ENCODE measurements around the gene ATP2A1. TPM values are rescaled to one million over a fixed set of nuclear protein-coding genes. Genes with fewer than 3 reads are reported as not detected.
"Not testable (repeated sequence)": the region's sequence is repeated elsewhere in the genome, so short reads cannot be mapped to it uniquely, and the experiment has no call there.

Gene ATP2A1
- total and polyA plus RNA-seq, 4 donors = 0.77 to 6.1 (median 1.8) TPM

GRCh38 chr16:28937222-28937876, 59.1 kb downstream of the ATP2A1 start:
- H3K36me3 ChIP-seq (ENCODE audit: control insufficient read depth, insufficient read depth, low read length) = no peaks in the 10 kb centered on the region
- 82% methylated on average over 6 of the region's 14 CpGs for WGBS (ENCODE audit: insufficient coverage)
- no peak for DNase-seq (ENCODE audit: low read depth in 4 of 6, low spot score in 6 of 6)
- H3K4me1 ChIP-seq (ENCODE audit: control insufficient read depth, insufficient read depth, low read length) = peaks cover 6% of the 10 kb centered on the region
- no peak overlapping the region for H3K4me3 ChIP-seq (ENCODE audit: low read depth, low read length)
- no peaks in the 10 kb centered on the region for H3K9me3 ChIP-seq (ENCODE audit: control insufficient read depth, insufficient read depth, low read length)
- H3K27me3 ChIP-seq (ENCODE audit: control insufficient read depth, insufficient read depth, low read length) = no peaks in the 10 kb centered on the region
- H3K27ac ChIP-seq (ENCODE audit: low read depth, low read length) = no peak overlapping the region

GRCh38 chr16:28938721-28939120, 60.4 kb downstream of the ATP2A1 start:
- DNase-seq (ENCODE audit: low read depth in 4 of 6, low spot score in 6 of 6) = no peak
- 71% methylated on average over 5 of the region's 7 CpGs for WGBS (ENCODE audit: insufficient coverage)

GRCh38 chr16:28939825-28940224, 61.5 kb downstream of the ATP2A1 start:
- not testable (repeated sequence) for H3K4me3 ChIP-seq (ENCODE audit: low read depth, low read length); H3K9me3 ChIP-seq (ENCODE audit: control insufficient read depth, insufficient read depth, low read length); H3K36me3 ChIP-seq (ENCODE audit: control insufficient read depth, insufficient read depth, low read length); H3K4me1 ChIP-seq (ENCODE audit: control insufficient read depth, insufficient read depth, low read length); H3K27ac ChIP-seq (ENCODE audit: low read depth, low read length); DNase-seq (ENCODE audit: low read depth in 4 of 6, low spot score in 6 of 6); H3K27me3 ChIP-seq (ENCODE audit: control insufficient read depth, insufficient read depth, low read length)
- WGBS (ENCODE audit: insufficient coverage) = 81% methylated on average over 4 of the region's 7 CpGs

More at GRCh38 chr16:28938721-28939120, 60.4 kb downstream of the ATP2A1 start:
- Histone ChIP-seq H3K27ac (ENCODE audit: low read depth, low read length) (no peak overlapping the region), H3K36me3 (ENCODE audit: control insufficient read depth, insufficient read depth, low read length) (no peaks in the 10 kb centered on the region), H3K4me1 (ENCODE audit: control insufficient read depth, insufficient read depth, low read length) (peaks cover 6% of the 10 kb centered on the region), H3K4me3 (ENCODE audit: low read depth, low read length) (no peak overlapping the region), H3K27me3 (ENCODE audit: control insufficient read depth, insufficient read depth, low read length) (no peaks in the 10 kb centered on the region), H3K9me3 (ENCODE audit: control insufficient read depth, insufficient read depth, low read length) (no peaks in the 10 kb centered on the region)

GRCh38 chr16:28943281-28943680, 65.0 kb downstream of the ATP2A1 start:
- Histone ChIP-seq H3K36me3 (ENCODE audit: control insufficient read depth, insufficient read depth, low read length) (no peaks in the 10 kb centered on the region), H3K4me1 (ENCODE audit: control insufficient read depth, insufficient read depth, low read length) (peaks cover 10% of the 10 kb centered on the region), H3K27me3 (ENCODE audit: control insufficient read depth, insufficient read depth, low read length) (no peaks in the 10 kb centered on the region), H3K4me3 (ENCODE audit: low read depth, low read length) (no peak overlapping the region), H3K9me3 (ENCODE audit: control insufficient read depth, insufficient read depth, low read length) (no peaks in the 10 kb centered on the region), H3K27ac (ENCODE audit: low read depth, low read length) (no peak overlapping the region)
- DNase-seq (ENCODE audit: low read depth in 4 of 6, low spot score in 6 of 6) = no peak

GRCh38 chr16:28946681-28947080, 68.4 kb downstream of the ATP2A1 start:
- no CpG with 5 or more reads among the region's 4 CpGs for WGBS (ENCODE audit: insufficient coverage)
- Histone ChIP-seq H3K4me3 (ENCODE audit: low read depth, low read length) (no peak overlapping the region), H3K36me3 (ENCODE audit: control insufficient read depth, insufficient read depth, low read length) (no peaks in the 10 kb centered on the region), H3K27me3 (ENCODE audit: control insufficient read depth, insufficient read depth, low read length) (no peaks in the 10 kb centered on the region), H3K9me3 (ENCODE audit: control insufficient read depth, insufficient read depth, low read length) (no peaks in the 10 kb centered on the region), H3K27ac (ENCODE audit: low read depth, low read length) (no peak overlapping the region), H3K4me1 (ENCODE audit: control insufficient read depth, insufficient read depth, low read length) (peaks cover 20% of the 10 kb centered on the region)
- no peak for DNase-seq (ENCODE audit: low read depth in 4 of 6, low spot score in 6 of 6)

- Histone ChIP-seq H3K4me1 (ENCODE audit: control insufficient read depth, insufficient read depth, low read length) (peaks cover 16% of the 10 kb centered on the region), H3K36me3 (ENCODE audit: control insufficient read depth, insufficient read depth, low read length) (peaks cover 24% of the 10 kb centered on the region), H3K27me3 (ENCODE audit: control insufficient read depth, insufficient read depth, low read length) (no peaks in the 10 kb centered on the region), H3K27ac (ENCODE audit: low read depth, low read length) (peak within 1 kb of the TSS; percentile 73), H3K4me3 (ENCODE audit: low read depth, low read length) (peak within 1 kb of the TSS; percentile 55), H3K9me3 (ENCODE audit: control insufficient read depth, insufficient read depth, low read length) (no peaks in the 10 kb centered on the region)
- WGBS (ENCODE audit: insufficient coverage) = under 1% methylated on average over 79 of the region's 79 CpGs
- peak; percentile 98 to 100 (median 100) for DNase-seq (ENCODE audit: low read depth in 4 of 6, low spot score in 6 of 6)
These were observed 72.5 kb downstream of the ATP2A1 start, which contains the start of gene NFATC2IP for GRCh38 chr16:28950648-28951409. Gene NFATC2IP (plus strand): TSS chr16:28950937. CDS start chr16:28951012, 75 bp downstream.

- Histone ChIP-seq H3K4me3 (ENCODE audit: low read depth, low read length) (peak overlapping the region; percentile 55), H3K9me3 (ENCODE audit: control insufficient read depth, insufficient read depth, low read length) (no peaks in the 10 kb centered on the region), H3K27ac (ENCODE audit: low read depth, low read length) (no peak overlapping the region), H3K4me1 (ENCODE audit: control insufficient read depth, insufficient read depth, low read length) (peaks cover 15% of the 10 kb centered on the region), H3K36me3 (ENCODE audit: control insufficient read depth, insufficient read depth, low read length) (peaks cover 30% of the 10 kb centered on the region), H3K27me3 (ENCODE audit: control insufficient read depth, insufficient read depth, low read length) (no peaks in the 10 kb centered on the region)
- DNase-seq (ENCODE audit: low read depth in 4 of 6, low spot score in 6 of 6) = no peak
- under 1% methylated on average over 17 of the region's 17 CpGs for WGBS (ENCODE audit: insufficient coverage)
These were observed 73.2 kb downstream of the ATP2A1 start for GRCh38 chr16:28951410-28951943.

Small RNA genes within 50 kb of the gene (small RNA-seq; reads per million reads assigned to genes)
- gene RF00416 (ENCODE audit: low replicate concordance) = not detected

Other genes with a start within 250 kb of the ATP2A1 start
- under 1 TPM; 0.10 to 0.72 TPM for gene NPIPB8, start 240.4 kb upstream of the ATP2A1 start, total RNA-seq
- 1 to 10 TPM; 1.6 to 2.4 TPM for gene NPIPB8, start 240.4 kb upstream of the ATP2A1 start, polyA plus RNA-seq (ENCODE audit: insufficient read length in 2 of 2)
- gene EIF3C, start 167.0 kb upstream of the ATP2A1 start, total RNA-seq = 100 to 1,000 TPM; 126 to 465 TPM
- 100 to 1,000 TPM; 318 to 475 TPM for gene EIF3C, start 167.0 kb upstream of the ATP2A1 start, polyA plus RNA-seq (ENCODE audit: insufficient read length in 2 of 2)
- 1 to 10 TPM; 3.1 to 3.4 TPM for gene NPIPB9, start 126.7 kb upstream of the ATP2A1 start, total RNA-seq
- gene NPIPB9, start 126.7 kb upstream of the ATP2A1 start, polyA plus RNA-seq (ENCODE audit: insufficient read length in 2 of 2) = 1 to 10 TPM; 2.5 to 4.2 TPM
- gene ATXN2L, start 55.5 kb upstream of the ATP2A1 start, total RNA-seq = 10 to 100 TPM; 40.1 to 45.7 TPM
- gene ATXN2L, start 55.5 kb upstream of the ATP2A1 start, polyA plus RNA-seq (ENCODE audit: insufficient read length in 2 of 2) = 100 to 1,000 TPM; 133 to 159 TPM
- 100 to 1,000 TPM in 1 of 2 donors, 10 to 100 TPM in 1; 56.9 to 120 TPM for gene TUFM, start 32.1 kb upstream of the ATP2A1 start, total RNA-seq
- gene TUFM, start 32.1 kb upstream of the ATP2A1 start, polyA plus RNA-seq (ENCODE audit: insufficient read length in 2 of 2) = 100 to 1,000 TPM; 242 to 243 TPM
- gene SH2B1, start 14.6 kb upstream of the ATP2A1 start, total RNA-seq = 10 to 100 TPM; 17.5 to 40.3 TPM
- 100 to 1,000 TPM; 101 to 113 TPM for gene SH2B1, start 14.6 kb upstream of the ATP2A1 start, polyA plus RNA-seq (ENCODE audit: insufficient read length in 2 of 2)
- gene RABEP2, start 46.8 kb downstream of the ATP2A1 start, total RNA-seq = 10 to 100 TPM; 11.2 to 19.6 TPM
- 10 to 100 TPM; 16.6 to 25.8 TPM for gene RABEP2, start 46.8 kb downstream of the ATP2A1 start, polyA plus RNA-seq (ENCODE audit: insufficient read length in 2 of 2)
- gene CD19, start 53.5 kb downstream of the ATP2A1 start, total RNA-seq = 1 to 10 TPM in 1 of 2 donors, under 1 TPM in 1; 0.40 to 1.0 TPM
- gene CD19, start 53.5 kb downstream of the ATP2A1 start, polyA plus RNA-seq (ENCODE audit: insufficient read length in 2 of 2) = 1 to 10 TPM; 1.1 to 1.3 TPM
- gene NFATC2IP, start 72.4 kb downstream of the ATP2A1 start, total RNA-seq = 10 to 100 TPM; 26.3 to 26.8 TPM
- gene NFATC2IP, start 72.4 kb downstream of the ATP2A1 start, polyA plus RNA-seq (ENCODE audit: insufficient read length in 2 of 2) = 10 to 100 TPM; 37.2 to 70.8 TPM
- gene SPNS1, start 96.3 kb downstream of the ATP2A1 start, total RNA-seq = 10 to 100 TPM; 18.4 to 27.7 TPM
- 10 to 100 TPM; 54.9 to 66.9 TPM for gene SPNS1, start 96.3 kb downstream of the ATP2A1 start, polyA plus RNA-seq (ENCODE audit: insufficient read length in 2 of 2)
- 1 to 10 TPM in 1 of 2 donors, under 1 TPM in 1; 0.40 to 2.1 TPM for gene LAT, start 106.6 kb downstream of the ATP2A1 start, total RNA-seq
- 10 to 100 TPM in 1 of 2 donors, 1 to 10 TPM in 1; 8.8 to 10.5 TPM for gene LAT, start 106.6 kb downstream of the ATP2A1 start, polyA plus RNA-seq (ENCODE audit: insufficient read length in 2 of 2)